Suprapubic skin (tissue), 4 donors: ENCODE results near the gene ATP6V0D1.

ENCODE experiments used
- CTCF ChIP-seq, 2 donors: fragments of 200-600 bp in 1 of 2; fragments of 450-650 bp in 1 of 2; sonication (generic) in 1 of 2; IDR thresholded peaks; one replicate each; pipeline ENCODE4 v1.5.1; 2016 to 2019; ENCODE audit warnings: antibody characterized with exemption in 2 of 2, mild to moderate bottlenecking in 1 of 2, moderate library complexity in 1 of 2
- POLR2A ChIP-seq, 2 donors: fragments of 450-650 bp; IDR thresholded peaks; one replicate each; pipeline ENCODE4 v1.6.1; 2017; ENCODE audit warnings: antibody characterized with exemption in 2 of 2, mild to moderate bottlenecking in 2 of 2, moderate library complexity in 2 of 2
- POLR2AphosphoS5 ChIP-seq, 3 donors: sonication (generic); formaldehyde crosslinking; IDR thresholded peaks; one replicate each; pipeline ENCODE4 v1.6.1; 2017; ENCODE audit warnings: antibody characterized with exemption in 3 of 3

- no peak for TF ChIP-seq CTCF (IDR thresholded peaks at IDR 0.05)
- no peak for TF ChIP-seq POLR2A (IDR thresholded peaks at IDR 0.05)
- TF ChIP-seq POLR2AphosphoS5 (IDR thresholded peaks at IDR 0.05) = no peak
Measured at GRCh38 chr16:67499106-67499505, 18.1 kb upstream of the ATP6V0D1 start.
